Bronchial epithelial cell (primary cell): Measurements from ENCODE around the gene PLCXD3. TPM values are rescaled to one million over a fixed set of nuclear protein-coding genes. Genes with fewer than 3 reads are reported as not detected.
A peak's percentile ranks its signal among the peaks of the same experiment; 100 is the strongest.

Experiments
- DNase-seq: peaks from one replicate; pipeline ENCODE4 v3.0.0-alpha.2; 2010; ENCODE audit warnings: low read depth
- FAIRE-seq: peaks from 2 replicates; lab custom pipeline; 2011; peaks lifted over from hg19 to GRCh38; lab: Jason Lieb, UNC
- H3K27me3 ChIP-seq: 2 replicates; pipeline ENCODE4 v1.5.1; 2011; ENCODE audit warnings: low read length; ENCODE audit not compliant: control insufficient read depth, insufficient read depth
- H3K36me3 ChIP-seq: 2 replicates; pipeline ENCODE4 v1.5.1; 2011; ENCODE audit warnings: low read length; ENCODE audit not compliant: control insufficient read depth, insufficient read depth
- H3K4me3 ChIP-seq: 2 replicates; pipeline ENCODE4 v1.5.1; 2011; ENCODE audit warnings: mild to moderate bottlenecking, low read depth, low read length, control low read depth
- CTCF ChIP-seq: IDR thresholded peaks from 2 replicates; pipeline ENCODE4 v1.5.1; 2011; ENCODE audit warnings: mild to moderate bottlenecking, moderate library complexity, low read length, control low read depth, inconsistent platforms; ENCODE audit not compliant: insufficient read depth, severe bottlenecking
- total RNA-seq: library from RNA; depleted of rRNA; stranded (reverse); fragments of >200 nt; gene quantifications from 2 replicates; pipeline ENCODE4 v1.2.1, GENCODE V29; 2014

PLCXD3 gene
- total RNA-seq, 1 donor from 2014 or later, result not detected

- Histone ChIP-seq H3K36me3 (no peaks in the 10 kb centered on the region), H3K4me3 (no peak overlapping the region), H3K27me3 (no peaks in the 10 kb centered on the region)
- DNase-seq, result no peak
- no peak for FAIRE-seq
- no peak for TF ChIP-seq CTCF
Observed at GRCh38 chr5:41412496-41412895, 97.9 kb downstream of the PLCXD3 start.

DNA sequence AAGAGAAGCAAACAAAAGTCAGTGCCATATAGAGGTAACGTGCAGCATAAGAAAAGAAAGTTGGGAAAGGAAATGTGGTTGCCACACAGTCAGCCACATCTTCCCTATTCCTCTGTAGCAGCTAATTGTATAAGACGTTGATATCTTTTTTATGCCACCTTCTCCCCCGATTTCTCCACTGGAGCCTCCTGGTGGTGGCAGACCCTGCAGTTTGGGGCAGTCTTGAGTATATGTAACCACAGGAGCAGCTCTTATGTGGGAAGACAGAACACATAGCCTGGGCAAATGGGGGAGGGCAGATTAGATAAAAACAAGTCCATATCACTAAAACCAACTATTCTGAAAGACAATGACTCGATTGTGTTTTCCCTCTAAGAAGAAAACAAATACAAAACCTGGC is 99.7 kb downstream of the PLCXD3 start:
- FAIRE-seq, result no peak
- Histone ChIP-seq H3K4me3 (no peak overlapping the region), H3K36me3 (no peaks in the 10 kb centered on the region), H3K27me3 (no peaks in the 10 kb centered on the region)
- no peak for DNase-seq
- no peak for TF ChIP-seq CTCF

GRCh38 chr5:41410307-41410706 is 100.1 kb downstream of the PLCXD3 start:
- no peak overlapping the region for H3K4me3 ChIP-seq
- no peaks in the 10 kb centered on the region for H3K36me3 ChIP-seq
- DNase-seq (no peak), FAIRE-seq (no peak)
- H3K27me3 ChIP-seq, result no peaks in the 10 kb centered on the region
- no peak for TF ChIP-seq CTCF

DNA sequence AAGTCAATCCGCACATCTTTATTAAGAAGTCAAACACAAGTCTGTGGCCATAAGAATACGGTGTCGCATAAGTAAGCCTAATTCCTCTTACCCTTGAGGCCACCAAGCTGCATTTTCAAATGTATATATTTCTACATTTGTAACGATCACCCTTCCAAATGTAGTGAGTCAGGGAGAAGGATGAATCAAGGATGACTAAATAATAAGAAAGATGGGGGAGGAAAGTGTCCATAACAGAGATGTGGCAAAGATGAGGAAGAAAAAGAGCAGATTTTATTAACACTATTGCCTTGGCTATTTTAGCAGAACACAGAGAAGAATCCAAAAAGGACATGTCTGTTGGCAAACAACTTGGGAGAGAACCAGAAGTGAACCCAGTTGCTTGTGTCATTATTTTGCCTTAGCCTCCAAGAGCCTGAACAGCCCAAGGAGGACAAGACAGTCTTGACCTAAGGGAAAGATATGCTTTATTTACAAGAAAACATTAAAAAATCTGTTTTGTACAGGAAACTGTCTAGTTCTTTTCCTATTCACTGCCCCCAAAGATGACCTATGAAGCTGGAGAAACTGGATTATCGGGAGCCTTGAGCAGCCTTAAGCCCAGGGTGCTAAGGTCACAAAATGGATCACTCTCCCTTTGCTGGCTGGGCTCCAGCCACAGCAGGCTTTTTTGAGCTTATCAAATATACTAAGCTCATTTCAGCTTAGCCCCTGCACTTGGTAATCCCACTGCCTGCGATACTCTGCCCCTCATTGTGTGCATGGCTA is 101.5 kb downstream of the PLCXD3 start:
- H3K4me3 ChIP-seq, result no peak overlapping the region
- H3K36me3 ChIP-seq, result no peaks in the 10 kb centered on the region
- TF ChIP-seq CTCF, result no peak
- FAIRE-seq, result no peak
- H3K27me3 ChIP-seq, result no peaks in the 10 kb centered on the region
- peak; percentile 61 for DNase-seq

- H3K27me3 ChIP-seq, result no peaks in the 10 kb centered on the region
- H3K4me3 ChIP-seq, result no peak overlapping the region
- DNase-seq, result no peak
- no peak for TF ChIP-seq CTCF
- no peak for FAIRE-seq
- no peaks in the 10 kb centered on the region for H3K36me3 ChIP-seq
Observed at GRCh38 chr5:41406936-41407335, 103.5 kb downstream of the PLCXD3 start.

GRCh38 chr5:41406424-41406823 is 104.0 kb downstream of the PLCXD3 start:
- no peak for FAIRE-seq

More at GRCh38 chr5:41406424-41406823, 104.0 kb downstream of the PLCXD3 start:
- no peak overlapping the region for H3K4me3 ChIP-seq
- no peak for TF ChIP-seq CTCF
- no peaks in the 10 kb centered on the region for H3K27me3 ChIP-seq
- no peak for DNase-seq
- no peaks in the 10 kb centered on the region for H3K36me3 ChIP-seq
